Bronchial epithelial cell (primary cell): Measurements from ENCODE around the gene UNC79. TPM values are rescaled to one million over a fixed set of nuclear protein-coding genes. Genes with fewer than 3 reads are reported as not detected.
A peak's percentile ranks its signal among the peaks of the same experiment; 100 is the strongest.

ENCODE experiments used
- DNase-seq: peaks from one replicate; pipeline ENCODE4 v3.0.0-alpha.2; 2010; ENCODE audit warnings: low read depth
- FAIRE-seq: peaks from 2 replicates; lab custom pipeline; 2011; peaks lifted over from hg19 to GRCh38; lab: Jason Lieb, UNC
- H3K27me3 ChIP-seq: 2 replicates; pipeline ENCODE4 v1.5.1; 2011; ENCODE audit warnings: low read length; ENCODE audit not compliant: control insufficient read depth, insufficient read depth
- H3K36me3 ChIP-seq: 2 replicates; pipeline ENCODE4 v1.5.1; 2011; ENCODE audit warnings: low read length; ENCODE audit not compliant: control insufficient read depth, insufficient read depth
- H3K4me3 ChIP-seq: 2 replicates; pipeline ENCODE4 v1.5.1; 2011; ENCODE audit warnings: mild to moderate bottlenecking, low read depth, low read length, control low read depth
- CTCF ChIP-seq: IDR thresholded peaks from 2 replicates; pipeline ENCODE4 v1.5.1; 2011; ENCODE audit warnings: mild to moderate bottlenecking, moderate library complexity, low read length, control low read depth, inconsistent platforms; ENCODE audit not compliant: insufficient read depth, severe bottlenecking
- total RNA-seq: library from RNA; depleted of rRNA; stranded (reverse); fragments of >200 nt; gene quantifications from 2 replicates; pipeline ENCODE4 v1.2.1, GENCODE V29; 2014

UNC79 gene
- total RNA-seq, 1 donor from 2014 or later: under 0.01 TPM

- DNase-seq: peak; percentile 62
- H3K27me3 ChIP-seq: no peaks in the 10 kb centered on the region
- FAIRE-seq: no peak
Measured at GRCh38 chr14:93655078-93655750, 224.5 kb downstream of the UNC79 start.

GRCh38 chr14:93657875-93658274 lies 227.1 kb downstream of the UNC79 start:
- Histone ChIP-seq H3K27me3 (no peaks in the 10 kb centered on the region), H3K4me3 (no peak overlapping the region), H3K36me3 (no peaks in the 10 kb centered on the region)
- no peak for TF ChIP-seq CTCF
- FAIRE-seq: no peak
- no peak for DNase-seq

More at GRCh38 chr14:93655078-93655750, 224.5 kb downstream of the UNC79 start:
- peak; percentile 65 for TF ChIP-seq CTCF
- Histone ChIP-seq H3K36me3 (no peaks in the 10 kb centered on the region), H3K4me3 (no peak overlapping the region)

GRCh38 chr14:93663317-93663716 lies 232.6 kb downstream of the UNC79 start:
- DNase-seq (no peak), FAIRE-seq (no peak)
- no peaks in the 10 kb centered on the region for H3K36me3 ChIP-seq
- H3K27me3 ChIP-seq: no peaks in the 10 kb centered on the region
- H3K4me3 ChIP-seq: no peak overlapping the region
- no peak for TF ChIP-seq CTCF

- DNase-seq (no peak), FAIRE-seq (no peak)
- no peaks in the 10 kb centered on the region for H3K36me3 ChIP-seq
- no peaks in the 10 kb centered on the region for H3K27me3 ChIP-seq
- no peak for TF ChIP-seq CTCF
- no peak overlapping the region for H3K4me3 ChIP-seq
Measured at GRCh38 chr14:93665169-93665568, 234.4 kb downstream of the UNC79 start.

GRCh38 chr14:93669632-93670031 lies 238.9 kb downstream of the UNC79 start:
- Histone ChIP-seq H3K4me3 (no peak overlapping the region), H3K27me3 (no peaks in the 10 kb centered on the region), H3K36me3 (no peaks in the 10 kb centered on the region)
- no peak for TF ChIP-seq CTCF
- DNase-seq (no peak), FAIRE-seq (no peak)

GRCh38 chr14:93674343-93674742 lies 243.6 kb downstream of the UNC79 start:
- FAIRE-seq (peak; percentile 47), DNase-seq (no peak)
- H3K4me3 ChIP-seq: no peak overlapping the region
- H3K27me3 ChIP-seq: no peaks in the 10 kb centered on the region
- no peak for TF ChIP-seq CTCF
- no peaks in the 10 kb centered on the region for H3K36me3 ChIP-seq
